HepG2 (cell line): ENCODE results near the gene LRRC25. TPM values are rescaled to one million over a fixed set of nuclear protein-coding genes. Genes with fewer than 3 reads are reported as not detected.

Experiments
- BORCS8-MEF2B ChIP-seq: sonication (generic); formaldehyde crosslinking; IDR thresholded peaks from 2 replicates; pipeline ENCODE4 v1.8.0; 2022; ENCODE audit warnings: mild to moderate bottlenecking, missing genetic modification reagents
- EEA1 ChIP-seq: sonication (generic); formaldehyde crosslinking; IDR thresholded peaks from 2 replicates; pipeline ENCODE4 v1.5.1; 2020; ENCODE audit warnings: mild to moderate bottlenecking, missing genetic modification reagents, borderline replicate concordance
- GATAD1 ChIP-seq: IDR thresholded peaks from 2 replicates; pipeline ENCODE4 v1.6.1; 2016; ENCODE audit warnings: missing genetic modification reagents, missing compliant biosample characterization
- GFI1 ChIP-seq: sonication (generic); formaldehyde crosslinking; IDR thresholded peaks from 2 replicates; pipeline ENCODE4 v1.5.0; 2020; ENCODE audit warnings: missing genetic modification reagents, mild to moderate bottlenecking, borderline replicate concordance
- GPBP1L1 ChIP-seq: sonication (generic); formaldehyde crosslinking; IDR thresholded peaks from 2 replicates; pipeline ENCODE4 v1.5.0; 2020; ENCODE audit warnings: mild to moderate bottlenecking, missing genetic modification reagents
- HOXD1 ChIP-seq: sonication (generic); formaldehyde crosslinking; IDR thresholded peaks from 2 replicates; pipeline ENCODE4 v1.5.0; 2020; ENCODE audit warnings: missing genetic modification reagents
- IRX3 ChIP-seq: sonication (generic); formaldehyde crosslinking; IDR thresholded peaks from 2 replicates; pipeline ENCODE4 v1.8.1; 2023; ENCODE audit warnings: mild to moderate bottlenecking, low read depth, missing genetic modification reagents, borderline replicate concordance
- KDM6A ChIP-seq: IDR thresholded peaks from 2 replicates; pipeline ENCODE4 v1.6.1; 2016; ENCODE audit warnings: low read depth
- PRMT3 ChIP-seq: sonication (generic); formaldehyde crosslinking; IDR thresholded peaks from 2 replicates; pipeline ENCODE4 v1.8.1; 2022; ENCODE audit warnings: low read depth, mild to moderate bottlenecking, moderate library complexity, missing genetic modification reagents, borderline replicate concordance
- REL ChIP-seq: sonication (generic); formaldehyde crosslinking; conservative IDR thresholded peaks from 2 replicates; pipeline ENCODE4 v1.8.0; 2022; ENCODE audit warnings: mild to moderate bottlenecking, missing genetic modification reagents, moderate library complexity
- SRF ChIP-seq: IDR thresholded peaks from 2 replicates; pipeline ENCODE4 v1.6.1; 2011; ENCODE audit warnings: mild to moderate bottlenecking, low read depth, low read length, moderate library complexity
- ZBTB7B ChIP-seq: sonication (generic); formaldehyde crosslinking; IDR thresholded peaks from 2 replicates; pipeline ENCODE4 v1.4.0; 2020; ENCODE audit warnings: missing genetic modification reagents
- ZNF407 ChIP-seq: sonication (generic); formaldehyde crosslinking; IDR thresholded peaks from one replicate; pipeline ENCODE4 v1.5.1; 2020; ENCODE audit warnings: mild to moderate bottlenecking, missing genetic modification reagents; ENCODE audit errors: not compliant biosample characterization
- ZNF451 ChIP-seq: sonication (generic); formaldehyde crosslinking; IDR thresholded peaks from 2 replicates; pipeline ENCODE4 v1.5.0; 2020; ENCODE audit warnings: mild to moderate bottlenecking, missing genetic modification reagents
- ZNF589 ChIP-seq: sonication (generic); formaldehyde crosslinking; conservative IDR thresholded peaks from 2 replicates; pipeline ENCODE4 v1.8.0; 2022; ENCODE audit warnings: mild to moderate bottlenecking, moderate library complexity, missing genetic modification reagents
- ZNF615 ChIP-seq: sonication (generic); formaldehyde crosslinking; IDR thresholded peaks from 2 replicates; pipeline ENCODE4 v1.5.0; 2020; ENCODE audit warnings: mild to moderate bottlenecking, missing genetic modification reagents, borderline replicate concordance
- ZNF660 ChIP-seq: sonication (generic); formaldehyde crosslinking; IDR thresholded peaks from 2 replicates; pipeline ENCODE4 v1.5.1; 2020; ENCODE audit warnings: mild to moderate bottlenecking, low read depth, missing genetic modification reagents, borderline replicate concordance
- ZNF704 ChIP-seq: sonication (generic); formaldehyde crosslinking; IDR thresholded peaks from 2 replicates; pipeline ENCODE4 v1.8.1; 2023; ENCODE audit warnings: mild to moderate bottlenecking, inconsistent platforms, moderate library complexity, missing genetic modification reagents, borderline replicate concordance
- polyA plus RNA-seq, 8 experiments: library from polyadenylated mRNA; depleted of rRNA in 3 of 8; stranded (reverse) in 7 of 8; unstranded in 1 of 8; fragments of >200 nt; fragmentation: Illumina TruSeq in 4 of 8; extraction: Trizol in 4 of 8; gene quantifications; 2 replicates each; pipeline versions ENCODE4 v1.2.1 to v1.2.3, GENCODE V29; 2011 to 2016; ENCODE audit warnings: low read depth in 4 of 8, missing spikeins in 1 of 8, mixed read lengths in 1 of 8; ENCODE audit not compliant: insufficient read depth in 1 of 8
- total RNA-seq, 5 experiments: library from RNA; depleted of rRNA; stranded (reverse); fragments of >200 nt; fragmentation: Illumina TruSeq; extraction: Trizol; gene quantifications; 2 replicates each; pipeline ENCODE4 v1.2.3, GENCODE V29; 2016; ENCODE audit warnings: low read depth in 1 of 5

The LRRC25 gene
- total and polyA plus RNA-seq, 2 of the 13 experiments (the other 11 are each of a cell fraction or from before 2014, with no cell fraction given) = 0.13 to 0.53 TPM

- no peak for TF ChIP-seq ZNF589 (CRISPR knock-in tag)
- TF ChIP-seq ZNF615 (CRISPR knock-in tag) = no peak
- TF ChIP-seq ZNF704 = no peak
- no peak for TF ChIP-seq GATAD1 (CRISPR knock-in tag)
- no peak for TF ChIP-seq ZNF451 (CRISPR knock-in tag)
- no peak for TF ChIP-seq GPBP1L1 (CRISPR knock-in tag)
- no peak for TF ChIP-seq SRF
- no peak for TF ChIP-seq HOXD1 (CRISPR knock-in tag)
- no peak for TF ChIP-seq BORCS8-MEF2B (CRISPR knock-in tag)
- peak; percentile 15; the same call in 1 of the 2 replicates for TF ChIP-seq IRX3
- TF ChIP-seq ZNF660 (CRISPR knock-in tag) = no peak
- no peak for TF ChIP-seq GFI1
- no peak for TF ChIP-seq ZBTB7B (CRISPR knock-in tag)
- no peak for TF ChIP-seq REL
- TF ChIP-seq KDM6A = no peak
- no peak for TF ChIP-seq ZNF407 (CRISPR knock-in tag)
- no peak for TF ChIP-seq EEA1 (CRISPR knock-in tag)
- no peak for TF ChIP-seq PRMT3 (CRISPR knock-in tag)
These were observed 10.7 kb downstream of the LRRC25 start (continued) for GRCh38 chr19:18386543-18387271.
